ENCODE data around the gene CETP.
"Not testable (repeated sequence)": the region's sequence is repeated elsewhere in the genome, so short reads cannot be mapped to it uniquely, and the experiment has no call there.

CETP gene

GRCh38 chr16:56961386-56961785 lies 364 bp upstream of the CETP start:
- DNase-seq, result no peak

DNA sequence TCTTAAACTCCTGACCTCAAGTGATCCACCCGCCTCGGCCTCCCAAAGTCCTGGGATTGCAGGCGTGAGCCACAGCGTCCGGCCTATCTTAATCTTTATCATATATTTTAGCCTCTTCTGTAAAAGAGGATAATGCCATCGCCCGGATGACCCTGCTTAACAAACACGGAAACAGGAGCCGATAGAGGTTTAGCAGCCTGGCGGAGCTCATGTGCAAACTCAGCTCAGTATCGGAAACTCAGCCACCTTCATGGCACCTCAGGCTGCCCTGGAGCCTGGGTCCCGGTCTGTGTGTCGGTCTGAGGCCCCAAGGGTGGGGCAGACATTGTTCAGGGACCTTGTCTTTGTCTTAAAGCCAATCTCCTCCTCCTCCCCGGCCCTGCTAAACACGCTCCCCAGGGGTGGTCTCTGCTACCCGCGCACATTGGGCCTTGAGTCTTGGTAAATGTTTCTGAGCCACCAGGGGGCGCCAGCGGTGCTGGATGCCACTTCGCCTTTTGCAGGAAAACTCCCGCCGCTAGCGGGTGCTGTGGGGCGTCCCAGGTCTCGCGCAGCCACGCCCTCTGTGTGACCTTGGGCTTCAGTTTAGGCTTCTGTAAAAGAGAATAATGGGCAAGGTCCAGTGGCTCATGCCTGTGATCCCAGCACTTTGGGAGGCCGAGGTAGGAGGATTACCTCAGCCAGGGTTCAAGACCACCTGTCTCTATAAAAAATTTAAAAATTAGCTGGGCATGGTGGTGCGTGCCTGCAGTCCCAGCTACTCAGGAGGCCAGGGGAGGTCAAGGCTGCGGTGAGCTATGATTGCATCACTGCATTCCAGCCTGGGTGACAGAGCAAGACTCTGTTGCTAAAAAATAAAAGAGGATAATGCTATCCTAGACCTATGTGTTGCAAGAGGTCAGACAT lies 2.7 kb downstream of the CETP start:
- peak; percentile 97 for DNase-seq

DNA sequence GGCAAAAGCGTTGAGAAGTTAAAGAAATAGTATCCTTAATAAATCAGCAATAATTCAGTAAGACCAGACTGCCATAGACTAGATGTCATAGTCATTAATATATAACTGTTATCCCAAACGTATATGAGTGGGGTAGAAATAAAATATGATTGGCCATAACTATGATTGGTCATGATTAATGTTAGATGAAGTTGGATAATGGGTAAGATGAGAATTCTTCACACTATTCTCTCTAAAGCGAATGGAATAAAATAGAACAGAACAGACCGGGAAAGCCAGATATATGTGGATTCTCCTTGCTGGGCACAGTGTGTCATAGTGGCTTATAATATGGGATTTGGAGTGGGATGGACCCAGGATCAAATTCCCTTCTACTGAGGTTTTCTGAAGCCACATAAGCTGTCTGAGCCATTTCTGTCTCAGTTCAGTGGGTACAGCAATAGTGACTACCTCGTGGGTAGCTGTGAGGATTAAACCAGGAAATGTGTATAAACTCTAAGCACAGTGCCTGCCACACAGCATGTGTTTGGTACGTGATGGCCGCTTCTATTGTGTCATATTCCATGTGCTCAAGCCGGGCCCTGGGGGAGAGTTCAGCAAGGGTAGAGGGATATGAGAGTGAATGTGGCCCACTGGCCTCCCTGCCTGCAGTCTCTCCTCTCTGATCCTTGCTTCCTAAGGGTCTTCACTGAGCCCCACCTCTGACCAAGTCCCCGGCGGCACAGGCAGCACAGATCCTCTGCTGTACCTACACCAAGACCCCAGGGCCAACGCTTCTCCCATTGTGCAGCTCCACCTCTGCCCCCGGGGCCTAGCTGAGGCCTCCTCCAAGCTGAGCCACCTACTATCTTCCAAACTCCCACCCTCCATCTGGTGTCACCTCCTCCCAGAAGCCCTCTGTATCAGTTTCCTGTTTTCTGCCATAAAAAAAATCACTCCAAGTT lies 3.7 kb downstream of the CETP start:
- no peak for DNase-seq

DNA sequence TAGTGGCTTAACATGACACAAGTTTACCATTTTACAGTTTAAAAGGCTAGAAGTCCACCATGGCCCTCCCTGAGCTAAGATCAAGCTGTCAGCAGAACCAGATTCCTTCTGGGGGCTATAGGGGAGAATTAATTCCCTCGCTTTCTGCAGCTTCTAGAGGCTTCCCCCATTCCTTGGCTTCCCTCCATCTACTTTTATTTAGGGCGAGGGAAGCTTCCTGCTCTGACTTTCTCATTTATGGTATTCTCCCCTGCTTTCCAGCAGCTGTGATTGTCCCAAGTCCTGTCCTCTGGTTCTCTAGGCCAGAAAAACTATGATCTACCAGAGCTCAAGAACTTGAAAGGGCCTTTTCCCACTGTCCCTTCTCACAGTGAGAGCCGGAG lies 4.3 kb downstream of the CETP start:
- no peak for DNase-seq

- DNase-seq, result no peak
Measured at GRCh38 chr16:56967733-56968132, 6.0 kb downstream of the CETP start.

DNA sequence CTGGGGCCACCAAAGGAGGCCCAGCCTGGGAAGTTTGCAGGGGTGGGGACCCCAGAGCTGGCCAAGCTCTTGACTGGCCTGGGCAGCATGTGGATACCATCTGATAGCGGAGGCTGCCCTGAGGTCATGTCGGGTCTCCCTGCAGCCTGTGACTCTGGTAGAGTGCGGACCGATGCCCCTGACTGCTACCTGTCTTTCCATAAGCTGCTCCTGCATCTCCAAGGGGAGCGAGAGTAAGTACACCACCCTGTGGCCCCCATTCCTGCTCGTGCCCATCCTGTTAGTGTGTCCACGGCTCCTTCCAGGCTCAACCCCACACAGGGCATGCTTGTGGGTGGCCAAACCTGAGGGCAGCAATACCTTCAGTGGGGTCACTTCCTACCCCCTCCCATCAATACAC lies 8.0 kb downstream of the CETP start:
- DNase-seq, result no peak

DNA sequence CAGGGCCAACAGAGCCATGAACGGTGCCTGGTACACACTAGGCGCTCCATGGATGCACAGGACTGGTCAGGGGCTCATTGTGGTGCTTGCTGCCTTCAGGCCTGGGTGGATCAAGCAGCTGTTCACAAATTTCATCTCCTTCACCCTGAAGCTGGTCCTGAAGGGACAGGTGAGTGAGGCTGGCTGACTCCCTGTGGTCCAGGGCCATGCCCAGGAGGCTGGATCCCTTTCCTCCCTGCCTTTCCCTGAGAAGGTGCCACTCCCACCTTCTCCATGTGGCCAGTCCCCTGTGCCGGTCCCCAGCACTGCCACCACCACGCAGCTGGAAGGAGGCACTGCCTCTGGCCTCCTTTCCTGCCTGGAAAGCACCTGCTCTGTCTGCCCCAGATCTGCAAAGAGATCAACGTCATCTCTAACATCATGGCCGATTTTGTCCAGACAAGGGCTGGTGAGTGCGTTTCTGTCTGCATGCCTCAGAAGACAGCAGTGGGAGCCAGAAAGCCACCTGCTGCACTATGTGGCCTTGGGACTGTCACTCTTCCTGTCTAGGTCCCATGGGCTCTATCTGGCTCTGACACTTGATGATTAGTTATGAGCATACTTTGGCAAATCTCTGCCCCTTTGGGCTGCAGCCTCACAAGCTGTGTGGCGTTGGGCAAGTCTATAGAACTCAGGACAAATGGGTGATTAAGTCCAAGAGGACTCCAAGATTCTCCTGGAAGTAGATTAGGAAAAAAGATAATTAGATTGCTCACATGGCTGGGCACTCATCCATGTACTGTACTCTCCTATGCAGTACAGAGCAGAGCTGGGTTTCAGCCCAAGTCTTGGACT lies 9.4 kb downstream of the CETP start:
- no peak for DNase-seq

- no peak for DNase-seq
Measured at GRCh38 chr16:56971768-56972043, 10.0 kb downstream of the CETP start.

DNA sequence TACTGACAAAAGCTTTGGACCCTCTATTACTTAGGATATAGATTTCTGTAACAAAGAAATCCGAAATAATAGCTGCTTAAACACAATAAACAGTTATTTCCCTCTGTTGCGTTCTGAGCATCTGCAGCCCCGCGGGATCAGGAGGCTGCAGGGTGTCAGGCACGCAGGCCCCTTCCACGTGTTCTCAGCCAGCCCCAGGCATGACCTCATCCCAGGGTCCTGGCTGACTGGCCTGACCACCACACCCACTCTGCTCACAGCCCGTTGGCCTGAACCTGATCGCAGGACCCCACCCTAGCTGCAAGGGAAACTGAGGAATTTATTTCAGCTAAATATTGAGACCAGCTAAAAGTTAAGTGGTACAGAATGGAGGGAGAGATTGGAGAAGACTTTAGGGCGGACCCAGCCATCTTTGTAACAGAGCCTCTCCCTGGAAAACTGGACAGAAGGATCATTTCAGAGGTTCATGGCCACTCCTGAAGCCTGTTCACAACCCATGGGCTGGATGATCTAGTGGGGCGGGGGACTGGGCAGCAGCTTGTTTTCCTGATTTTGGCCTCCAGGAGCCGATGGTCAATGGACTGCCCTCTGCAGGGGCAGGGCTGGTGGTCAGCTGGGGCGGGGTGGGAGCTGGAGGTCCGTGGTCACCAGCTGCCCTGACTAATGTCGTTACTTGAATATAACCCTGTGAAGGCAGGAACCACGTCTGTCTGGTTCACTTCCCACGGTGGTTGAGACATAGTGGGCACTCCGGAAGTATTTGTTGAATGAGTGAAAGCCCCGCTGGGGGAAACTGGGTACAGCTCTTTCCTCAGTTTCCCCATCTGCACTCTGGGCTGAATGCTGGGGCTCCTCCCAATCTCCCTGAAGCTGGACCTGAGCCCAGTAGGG lies 10.9 kb downstream of the CETP start:
- DNase-seq, result no peak

- no peak for DNase-seq
Measured at GRCh38 chr16:56973294-56973689, 11.5 kb downstream of the CETP start.

- not testable (repeated sequence) for DNase-seq
Measured at GRCh38 chr16:56973899-56974298, 12.1 kb downstream of the CETP start.

DNA sequence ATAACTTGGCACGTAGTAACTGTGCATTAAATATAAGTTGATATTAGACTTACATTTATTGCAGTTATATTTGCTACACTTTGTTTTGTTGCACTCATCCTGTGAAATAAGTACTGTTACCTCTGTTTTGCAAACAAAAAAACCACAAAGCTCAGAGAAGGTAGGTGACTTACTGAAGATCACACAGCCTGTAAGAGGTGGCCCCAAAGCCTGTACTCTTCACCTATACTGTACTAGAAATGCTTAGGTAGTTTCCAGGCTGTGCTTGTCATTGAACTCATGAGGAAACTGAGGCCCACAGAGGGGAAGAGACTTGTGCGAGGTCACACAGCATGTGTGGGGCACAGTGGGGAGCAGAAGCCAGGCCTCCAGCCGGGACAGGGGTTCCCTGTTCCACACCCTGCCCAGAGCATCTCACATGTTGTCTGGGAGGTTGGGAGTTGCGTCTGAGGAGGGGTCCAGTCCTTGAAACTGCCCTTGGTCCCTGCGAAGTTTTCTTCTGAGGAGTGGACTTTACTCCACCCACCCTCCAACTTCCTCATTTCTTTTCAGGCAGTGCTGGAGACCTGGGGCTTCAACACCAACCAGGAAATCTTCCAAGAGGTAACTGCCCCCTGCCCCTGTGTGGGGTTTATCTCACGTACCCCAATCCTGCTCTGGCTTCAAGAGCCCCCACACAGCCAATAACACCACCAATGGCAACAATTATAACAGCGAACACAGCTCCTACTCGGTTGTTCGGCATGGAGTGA lies 13.0 kb downstream of the CETP start:
- DNase-seq, result no peak

GRCh38 chr16:56975714-56976113 lies 14.0 kb downstream of the CETP start:
- no peak for DNase-seq

DNA sequence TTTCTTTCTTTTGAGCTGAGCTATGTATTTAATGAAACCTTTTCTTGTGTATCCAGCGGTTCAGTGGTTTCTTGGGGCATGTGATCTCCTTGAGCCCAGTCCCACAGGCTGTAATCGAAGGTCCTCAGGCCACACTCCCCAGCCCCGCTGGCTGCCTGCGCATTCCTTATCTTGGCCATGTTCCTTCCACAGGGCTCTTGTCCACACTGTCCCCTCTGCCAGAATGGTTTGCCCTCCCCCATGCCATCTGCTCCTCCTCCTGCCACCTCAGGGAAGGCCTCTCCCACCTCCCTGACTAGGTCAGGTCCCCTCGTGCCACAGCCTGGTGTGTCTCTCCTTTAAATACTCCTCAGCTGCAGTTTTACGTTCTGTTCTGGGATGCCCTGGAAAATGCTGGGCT lies 15.5 kb downstream of the CETP start:
- DNase-seq, result no peak

- DNase-seq, result no peak
Measured at GRCh38 chr16:56977823-56978430, 16.2 kb downstream of the CETP start.

DNA sequence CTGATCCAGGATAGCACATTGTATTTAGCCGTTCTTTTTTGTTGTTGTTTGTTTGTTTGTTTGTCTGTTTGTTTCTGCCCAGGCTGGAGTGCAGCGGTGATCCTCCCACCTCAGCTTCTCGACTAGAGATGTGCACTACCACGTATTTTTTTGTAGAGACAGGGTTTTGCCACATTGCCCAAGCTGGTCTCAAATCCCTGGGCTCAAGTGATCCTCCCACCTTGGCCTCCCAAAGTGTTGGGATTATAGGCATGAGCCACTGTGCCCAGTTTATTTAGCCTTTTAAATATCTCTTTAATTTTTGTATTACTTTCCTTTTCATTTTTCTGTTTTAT lies 18.4 kb downstream of the CETP start:
- DNase-seq, result no peak

DNA sequence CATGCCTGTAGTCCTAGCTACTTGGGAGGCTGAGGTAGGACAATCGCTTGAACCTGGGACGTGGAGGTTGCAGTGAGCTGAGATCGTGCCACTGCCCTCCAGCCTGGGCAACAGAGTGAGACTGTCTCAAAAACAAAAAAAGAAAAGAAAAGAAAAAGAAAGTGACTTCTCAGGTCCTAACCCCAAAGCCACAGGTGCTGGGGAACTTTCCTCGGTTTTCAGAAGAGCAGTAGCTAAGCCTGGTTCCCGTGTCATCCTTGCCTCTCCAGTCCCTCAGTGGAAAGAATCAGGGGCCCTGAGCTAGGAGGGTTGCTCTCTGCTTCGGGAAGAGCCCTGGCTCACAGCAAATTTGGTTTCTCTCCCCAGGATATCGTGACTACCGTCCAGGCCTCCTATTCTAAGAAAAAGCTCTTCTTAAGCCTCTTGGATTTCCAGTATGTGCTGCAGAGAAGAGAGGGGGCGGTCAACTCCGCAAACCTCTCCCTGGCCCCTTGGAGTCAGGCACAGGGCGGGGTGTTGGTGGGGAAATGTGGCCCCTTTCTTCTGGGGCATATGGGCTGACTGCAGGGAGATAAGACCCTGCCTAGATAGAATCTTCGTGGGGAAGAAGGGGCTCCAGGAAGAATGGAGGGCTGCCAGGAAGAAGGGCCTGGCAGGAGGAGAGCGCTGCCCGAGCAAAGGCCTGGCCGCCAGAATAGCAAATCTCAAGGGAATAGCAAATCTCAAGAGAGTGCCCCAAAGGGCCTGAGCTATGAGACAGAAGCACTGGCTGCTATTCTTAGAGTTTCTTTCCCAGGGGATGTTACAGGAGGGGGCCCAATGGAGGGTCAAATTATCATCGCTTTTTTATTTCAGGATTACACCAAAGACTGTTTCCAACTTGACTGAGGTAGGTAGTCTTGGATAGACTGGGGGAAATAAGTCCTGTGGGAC lies 19.3 kb downstream of the CETP start:
- DNase-seq, result no peak

DNA sequence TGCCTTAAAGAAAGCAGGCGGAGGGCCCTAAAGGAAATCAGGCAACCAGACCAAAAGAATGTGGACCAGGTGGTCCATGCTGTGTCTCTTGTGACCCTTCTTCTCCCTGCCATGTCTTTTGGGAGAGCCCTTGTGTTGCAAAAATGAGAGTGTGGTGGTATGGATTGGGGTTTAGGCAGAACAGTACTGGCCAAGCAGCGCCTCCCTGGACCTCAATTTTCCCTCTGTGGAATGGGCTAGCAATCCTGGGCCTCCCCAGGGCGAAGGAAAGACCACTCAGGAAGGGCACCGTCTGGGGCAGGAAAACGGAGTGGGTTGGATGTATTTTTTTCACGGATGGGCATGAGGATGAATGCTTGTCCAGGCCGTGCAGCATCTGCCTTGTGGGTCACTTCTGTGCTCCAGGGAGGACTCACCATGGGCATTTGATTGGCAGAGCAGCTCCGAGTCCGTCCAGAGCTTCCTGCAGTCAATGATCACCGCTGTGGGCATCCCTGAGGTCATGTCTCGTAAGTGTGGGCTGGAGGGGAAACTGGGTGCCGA lies 20.1 kb downstream of the CETP start:
- DNase-seq, result no peak

DNA sequence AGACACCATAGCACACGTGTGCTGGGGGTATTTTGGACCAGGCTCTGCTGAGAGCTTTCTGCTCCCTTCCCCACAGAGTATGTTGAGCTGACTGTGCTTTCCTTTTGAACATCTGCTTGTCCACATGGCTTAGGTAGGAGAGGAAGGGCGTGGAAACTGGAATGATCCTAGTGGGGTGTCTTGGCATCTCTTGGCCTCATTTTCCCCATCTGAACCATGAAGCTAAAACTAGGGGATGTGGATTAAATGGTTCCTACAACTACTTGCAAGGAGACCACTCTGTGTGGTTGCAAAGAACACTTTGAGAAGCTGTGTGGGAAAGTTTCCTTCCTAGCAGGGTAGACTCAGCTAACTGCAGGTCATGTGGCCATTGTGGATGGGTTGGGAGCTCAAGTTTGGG lies 20.9 kb downstream of the CETP start:
- DNase-seq, result no peak
